DND-41 (cell line): Measurements from ENCODE around the gene CD69.
"Not testable (repeated sequence)": the region's sequence is repeated elsewhere in the genome, so short reads cannot be mapped to it uniquely, and the experiment has no call there.

Experiments used
- CTCF ChIP-seq: IDR thresholded peaks from 2 replicates; pipeline ENCODE4 v1.5.1; 2012; ENCODE audit warnings: borderline replicate concordance, low read length, moderate library complexity, mild to moderate bottlenecking; ENCODE audit not compliant: poor library complexity, severe bottlenecking; ENCODE audit errors: extremely low read depth
- EZH2 ChIP-seq: IDR thresholded peaks from 3 replicates; pipeline ENCODE4 v1.6.1; 2012; ENCODE audit warnings: borderline replicate concordance, low read depth, mild to moderate bottlenecking, moderate library complexity, low read length, inconsistent platforms; ENCODE audit not compliant: severe bottlenecking

GRCh38 chr12:9704561-9704960 lies 56.1 kb downstream of the CD69 start:
- not testable (repeated sequence) for TF ChIP-seq CTCF, EZH2
